AG10803 (cell line): ENCODE results near the gene OLIG3.

Source experiments
- DNase-seq: peaks from one replicate; pipeline ENCODE4 v3.0.0; 2010; ENCODE audit warnings: low read depth
- H3K4me3 ChIP-seq: 2 replicates; pipeline ENCODE4 v1.5.1; 2011; ENCODE audit warnings: mild to moderate bottlenecking, low read length, control low read depth
- TF ChIP-seq, protein P1 (sequence below): conservative IDR thresholded peaks from 2 replicates; pipeline ENCODE4 v1.5.1; 2011; ENCODE audit warnings: mild to moderate bottlenecking, low read length, control low read depth, inconsistent platforms

OLIG3 gene

DNA sequence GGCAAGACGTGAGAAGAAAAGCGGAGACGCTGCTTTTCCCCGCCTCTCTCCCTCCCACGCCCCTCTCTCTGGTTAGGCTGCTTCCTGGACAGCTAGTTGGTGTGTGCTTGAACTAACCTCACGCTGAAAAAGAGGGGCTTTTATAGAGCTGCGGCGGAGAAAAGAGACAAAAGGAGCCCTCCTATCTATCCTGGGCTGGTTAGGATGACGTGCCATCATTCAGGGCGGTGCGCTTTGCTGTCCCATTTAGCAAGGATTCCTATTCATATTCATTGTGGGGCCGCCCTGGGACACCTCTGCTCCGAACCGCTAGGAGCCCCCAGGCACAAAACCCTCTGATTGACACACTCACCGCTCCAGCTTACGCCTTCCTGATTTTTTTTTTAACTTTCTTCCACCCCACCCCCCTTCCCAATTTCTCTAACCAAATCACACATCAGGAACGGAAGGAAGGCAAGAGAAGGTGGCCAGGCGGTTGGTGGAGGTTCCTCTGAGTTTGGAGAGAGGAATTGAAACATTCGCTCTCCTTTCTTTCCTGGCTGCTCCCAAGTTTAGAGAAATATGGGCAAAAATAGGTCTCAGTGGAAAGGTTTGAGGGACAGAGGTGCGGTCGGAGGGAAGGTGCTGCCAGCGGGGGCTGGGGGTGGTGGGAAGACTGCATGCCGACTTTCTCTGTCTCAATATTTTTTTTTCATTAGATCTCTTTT lies at the start of gene OLIG3:
TSS of gene OLIG3 (minus strand) at position 114 of the 707 bp plus-strand sequence. CDS start 224 bp downstream, outside the sequence.
- no peak within 1 kb of the TSS for H3K4me3 ChIP-seq
- DNase-seq, result no peak
- TF ChIP-seq, protein P1, sequence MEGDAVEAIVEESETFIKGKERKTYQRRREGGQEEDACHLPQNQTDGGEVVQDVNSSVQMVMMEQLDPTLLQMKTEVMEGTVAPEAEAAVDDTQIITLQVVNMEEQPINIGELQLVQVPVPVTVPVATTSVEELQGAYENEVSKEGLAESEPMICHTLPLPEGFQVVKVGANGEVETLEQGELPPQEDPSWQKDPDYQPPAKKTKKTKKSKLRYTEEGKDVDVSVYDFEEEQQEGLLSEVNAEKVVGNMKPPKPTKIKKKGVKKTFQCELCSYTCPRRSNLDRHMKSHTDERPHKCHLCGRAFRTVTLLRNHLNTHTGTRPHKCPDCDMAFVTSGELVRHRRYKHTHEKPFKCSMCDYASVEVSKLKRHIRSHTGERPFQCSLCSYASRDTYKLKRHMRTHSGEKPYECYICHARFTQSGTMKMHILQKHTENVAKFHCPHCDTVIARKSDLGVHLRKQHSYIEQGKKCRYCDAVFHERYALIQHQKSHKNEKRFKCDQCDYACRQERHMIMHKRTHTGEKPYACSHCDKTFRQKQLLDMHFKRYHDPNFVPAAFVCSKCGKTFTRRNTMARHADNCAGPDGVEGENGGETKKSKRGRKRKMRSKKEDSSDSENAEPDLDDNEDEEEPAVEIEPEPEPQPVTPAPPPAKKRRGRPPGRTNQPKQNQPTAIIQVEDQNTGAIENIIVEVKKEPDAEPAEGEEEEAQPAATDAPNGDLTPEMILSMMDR, result no peak

DNA sequence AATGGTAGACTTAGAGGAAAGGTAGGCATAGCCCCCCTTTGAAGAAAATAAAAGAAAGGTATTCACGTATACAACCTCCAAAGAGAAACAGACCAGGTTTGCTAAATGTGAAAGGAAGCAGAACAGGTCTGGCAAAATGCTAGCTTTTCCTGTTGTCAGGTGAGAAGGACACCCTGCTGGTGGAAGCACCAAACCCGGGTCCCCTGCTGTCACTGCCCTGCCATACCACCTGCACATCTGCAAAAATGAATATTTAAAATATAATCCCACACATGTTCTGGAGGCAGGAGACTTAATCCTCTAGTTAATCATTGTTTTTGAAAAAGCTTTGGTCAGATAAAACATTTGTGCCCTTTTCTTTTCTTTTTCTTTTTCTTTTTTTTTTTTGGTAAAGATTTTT lies 48.9 kb upstream of the OLIG3 start:
- TF ChIP-seq, protein P1, result no peak
- DNase-seq, result no peak
- no peak overlapping the region for H3K4me3 ChIP-seq

DNA sequence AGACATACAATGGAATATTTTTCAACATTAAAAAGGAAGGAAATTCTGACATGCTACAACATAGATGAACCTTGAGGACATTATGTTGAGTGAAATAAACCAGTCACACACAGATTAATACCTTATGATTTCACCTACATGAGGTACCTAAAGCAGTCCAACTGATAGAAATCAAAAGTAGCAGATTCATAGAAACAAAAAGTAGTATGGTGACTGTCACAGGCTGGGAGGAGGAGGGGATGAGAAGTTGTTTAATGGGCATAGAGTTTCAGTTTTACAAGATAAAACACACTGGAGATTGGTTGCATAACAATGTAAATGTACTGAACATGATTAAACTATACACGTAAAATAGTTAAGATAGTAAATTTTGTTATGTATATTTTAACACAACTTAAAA lies 48.5 kb upstream of the OLIG3 start:
- H3K4me3 ChIP-seq, result no peak overlapping the region
- TF ChIP-seq, protein P1, result no peak
- no peak for DNase-seq

DNA sequence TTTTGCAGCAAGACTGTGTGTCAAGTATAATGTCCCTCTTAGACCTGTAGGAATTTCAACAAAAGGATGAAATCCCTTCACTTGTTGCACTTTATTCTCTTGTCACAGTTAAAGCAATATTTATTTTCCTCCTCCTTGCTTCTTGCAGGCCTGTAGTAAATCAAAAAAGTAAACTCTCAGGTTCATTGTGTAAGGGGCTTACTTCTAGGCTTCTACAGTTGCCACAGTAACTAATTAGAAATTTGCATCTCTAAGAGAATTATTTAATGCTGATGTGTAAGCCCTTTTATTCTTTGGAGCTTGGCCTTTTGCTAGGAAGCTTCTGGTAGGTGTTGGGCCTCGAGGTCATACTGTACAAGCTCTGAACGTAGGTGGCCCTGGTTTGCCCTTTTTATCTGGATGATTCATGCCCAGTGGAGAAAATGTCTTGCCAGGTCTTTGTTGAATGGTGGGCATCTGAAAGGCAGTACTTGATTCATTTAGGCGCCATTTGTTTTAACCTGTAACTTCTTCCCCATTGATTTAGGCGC lies 47.4 kb upstream of the OLIG3 start:
- TF ChIP-seq, protein P1, result no peak
- no peak for DNase-seq

DNA sequence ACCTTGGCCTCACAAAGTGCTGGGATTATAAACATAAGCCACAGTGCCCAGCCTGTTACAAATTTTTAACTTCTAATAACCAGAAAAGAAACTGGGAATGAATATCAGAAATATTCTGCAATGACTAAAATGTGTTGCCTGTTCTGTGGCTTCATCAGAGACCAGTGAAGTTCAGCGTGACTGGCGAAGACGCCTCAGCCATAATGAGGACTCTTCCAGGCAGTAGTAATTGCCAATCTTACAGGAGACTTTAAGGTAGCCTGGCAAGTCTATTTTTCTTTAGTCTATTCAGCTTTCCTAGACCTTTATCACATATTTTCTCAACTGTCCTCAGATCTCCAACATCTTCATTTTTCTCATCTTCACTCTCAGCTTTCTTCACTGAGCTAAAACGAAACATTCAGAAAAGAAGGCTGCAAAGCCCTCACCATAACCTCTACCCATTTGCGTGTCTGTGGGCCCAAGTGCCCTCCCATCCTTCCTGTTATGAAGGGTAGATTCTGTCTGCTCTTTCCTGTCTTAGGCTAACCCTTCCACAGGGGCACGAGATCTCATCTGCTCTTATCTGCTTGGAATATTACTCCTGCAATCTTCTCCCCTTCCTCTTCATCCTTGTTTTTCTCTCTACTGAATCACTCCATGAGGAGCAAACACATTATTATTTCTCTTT lies 42.0 kb upstream of the OLIG3 start:
- no peak for DNase-seq
- no peak overlapping the region for H3K4me3 ChIP-seq
- TF ChIP-seq, protein P1, result no peak

More for the DNA sequence above, 47.4 kb upstream of the OLIG3 start:
- no peak overlapping the region for H3K4me3 ChIP-seq

DNA sequence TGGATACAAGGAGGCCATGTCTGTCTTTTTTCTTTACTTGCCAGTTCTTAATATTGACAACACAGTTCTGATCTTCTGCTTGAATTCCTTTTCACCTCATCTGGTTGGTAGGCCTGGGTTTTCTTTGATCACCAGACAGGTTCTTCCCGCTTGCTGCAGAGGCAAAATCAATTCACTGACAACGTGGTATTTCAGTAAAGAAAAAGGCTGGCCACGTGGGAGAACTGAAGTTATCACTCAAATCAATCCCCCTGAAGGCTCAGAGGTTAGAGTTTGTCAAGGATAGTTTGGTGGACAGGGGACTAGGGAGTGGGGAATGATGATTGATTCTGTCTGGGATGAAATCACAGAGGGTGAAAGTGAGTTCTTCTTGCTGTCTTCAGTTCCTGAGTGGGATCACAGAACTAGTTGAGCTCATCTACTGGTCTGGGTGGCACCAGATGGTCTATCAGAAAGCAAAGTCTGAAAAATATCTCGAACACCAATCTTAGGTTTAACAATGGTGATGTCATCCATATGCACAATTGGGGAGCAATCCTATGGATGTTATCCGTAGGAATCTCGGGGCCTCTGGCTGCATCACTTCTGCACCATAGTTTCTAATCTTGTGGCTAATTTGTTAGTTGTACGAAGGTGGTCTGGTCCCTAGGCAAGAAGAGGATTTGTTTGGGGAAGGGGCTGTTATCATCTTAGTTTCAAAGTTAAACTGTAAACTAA lies 37.3 kb upstream of the OLIG3 start:
- no peak overlapping the region for H3K4me3 ChIP-seq
- TF ChIP-seq, protein P1, result no peak
- no peak for DNase-seq
